Kidney tubule cell (primary cell): Measurements from ENCODE around the gene AMOT.

Experiments used
- DNase-seq: peaks from one replicate; pipeline ENCODE4 v3.0.0-alpha.2; 2018; ENCODE audit warnings: low spot score

The AMOT gene

GRCh38 chrX:112837531-112837930 lies 3.1 kb downstream of the AMOT start:
- no peak for DNase-seq

- DNase-seq: no peak
These were observed 5.6 kb downstream of the AMOT start for GRCh38 chrX:112835019-112835418.

- DNase-seq: peak; percentile 47
These were observed 6.4 kb downstream of the AMOT start for GRCh38 chrX:112834031-112834845.

- DNase-seq: peak; percentile 78
These were observed 8.0 kb downstream of the AMOT start for GRCh38 chrX:112832481-112833095.

GRCh38 chrX:112830540-112830939 lies 10.1 kb downstream of the AMOT start:
- DNase-seq: no peak

- no peak for DNase-seq
These were observed 13.2 kb downstream of the AMOT start for GRCh38 chrX:112827292-112827903.

- DNase-seq: peak; percentile 28
These were observed 14.6 kb downstream of the AMOT start for GRCh38 chrX:112826023-112826422.

GRCh38 chrX:112822892-112823291 lies 17.7 kb downstream of the AMOT start:
- no peak for DNase-seq

- DNase-seq: peak; percentile 65
These were observed 20.0 kb downstream of the AMOT start for GRCh38 chrX:112820364-112821268.

- DNase-seq: no peak
These were observed 20.8 kb downstream of the AMOT start for GRCh38 chrX:112819813-112820212.

GRCh38 chrX:112819008-112819640 lies 21.5 kb downstream of the AMOT start:
- DNase-seq: peak; percentile 68

GRCh38 chrX:112818114-112819007 lies 22.3 kb downstream of the AMOT start:
- peak; percentile 46 for DNase-seq

- no peak for DNase-seq
These were observed 23.7 kb downstream of the AMOT start for GRCh38 chrX:112816908-112817307.

GRCh38 chrX:112814496-112814895 lies 26.1 kb downstream of the AMOT start:
- DNase-seq: no peak

GRCh38 chrX:112812741-112813140 lies 27.9 kb downstream of the AMOT start:
- no peak for DNase-seq

GRCh38 chrX:112808651-112809195 lies 31.9 kb downstream of the AMOT start:
- DNase-seq: no peak

- DNase-seq: no peak
These were observed 32.6 kb downstream of the AMOT start for GRCh38 chrX:112808007-112808406.

- DNase-seq: no peak
These were observed 37.6 kb downstream of the AMOT start for GRCh38 chrX:112803060-112803459.

- no peak for DNase-seq
These were observed 38.1 kb downstream of the AMOT start for GRCh38 chrX:112802541-112802940.
